ENCODE measurements around the gene ZMYM4. TPM values are rescaled to one million over a fixed set of nuclear protein-coding genes. Genes with fewer than 3 reads are reported as not detected.

The ZMYM4 gene
- polyA plus RNA-seq, 1 donor (not counting 4 experiments of a cell fraction or from before 2014, with no cell fraction given), result 24.8 TPM

DNA sequence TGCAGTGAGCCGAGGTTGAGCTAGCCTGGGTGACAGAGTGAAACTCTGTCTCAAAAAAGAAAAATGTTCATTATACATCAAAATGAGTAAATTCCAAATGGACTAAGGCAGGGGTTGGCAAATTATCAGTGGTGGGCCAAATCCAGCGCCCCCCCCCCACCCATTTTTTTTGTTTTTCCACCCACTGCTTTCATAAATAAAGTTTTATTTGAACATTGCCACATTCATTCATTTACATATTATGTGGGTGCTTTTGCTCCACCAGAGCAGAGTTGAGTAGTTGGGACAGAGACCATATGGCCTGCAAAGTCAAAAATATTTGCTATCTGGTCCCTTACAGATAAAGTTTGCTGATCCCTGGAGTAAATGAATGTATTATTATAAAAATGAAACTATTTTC lies 99.4 kb downstream of the ZMYM4 start:
- FAIRE-seq (no peak), DNase-seq (ENCODE audit: low read depth, low spot score) (no peak)
- H3K36me3 ChIP-seq (ENCODE audit: control insufficient read depth in 2 of 2, extremely low read depth in 1 of 2, insufficient read depth in 2 of 2, low read length in 2 of 2), result peaks cover 0 to 3% of the 10 kb centered on the region in 2 experiments
- no peak overlapping the region for H3K27ac ChIP-seq (ENCODE audit: control insufficient read depth, insufficient read depth, low read length)
- no peaks in the 10 kb centered on the region for H3K9me1 ChIP-seq (ENCODE audit: control insufficient read depth, extremely low read depth, insufficient read depth, low read length)
- no peak overlapping the region for H2AFZ ChIP-seq (ENCODE audit: control insufficient read depth, low read length)
- H3K4me3 ChIP-seq (ENCODE audit: control insufficient read depth in 2 of 3, extremely low read depth in 1 of 3, insufficient read depth in 2 of 3, low read depth in 1 of 3, low read length in 3 of 3), result no peak overlapping the region
- dilution Hi-C loops (cut with MboI; ENCODE audit: extremely low pct_ligation_motif_present, low sequenced_read_pairs), result no loop called here
- H3K9me3 ChIP-seq (ENCODE audit: control insufficient read depth, low read depth, low read length), result no peaks in the 10 kb centered on the region
- no peak overlapping the region for H3K4me2 ChIP-seq (ENCODE audit: control insufficient read depth, extremely low read depth, insufficient read depth, low read depth, low read length)
- H3K4me1 ChIP-seq (ENCODE audit: control insufficient read depth, extremely low read depth, insufficient read depth, low read length), result no peaks in the 10 kb centered on the region
- TF ChIP-seq, protein P1, sequence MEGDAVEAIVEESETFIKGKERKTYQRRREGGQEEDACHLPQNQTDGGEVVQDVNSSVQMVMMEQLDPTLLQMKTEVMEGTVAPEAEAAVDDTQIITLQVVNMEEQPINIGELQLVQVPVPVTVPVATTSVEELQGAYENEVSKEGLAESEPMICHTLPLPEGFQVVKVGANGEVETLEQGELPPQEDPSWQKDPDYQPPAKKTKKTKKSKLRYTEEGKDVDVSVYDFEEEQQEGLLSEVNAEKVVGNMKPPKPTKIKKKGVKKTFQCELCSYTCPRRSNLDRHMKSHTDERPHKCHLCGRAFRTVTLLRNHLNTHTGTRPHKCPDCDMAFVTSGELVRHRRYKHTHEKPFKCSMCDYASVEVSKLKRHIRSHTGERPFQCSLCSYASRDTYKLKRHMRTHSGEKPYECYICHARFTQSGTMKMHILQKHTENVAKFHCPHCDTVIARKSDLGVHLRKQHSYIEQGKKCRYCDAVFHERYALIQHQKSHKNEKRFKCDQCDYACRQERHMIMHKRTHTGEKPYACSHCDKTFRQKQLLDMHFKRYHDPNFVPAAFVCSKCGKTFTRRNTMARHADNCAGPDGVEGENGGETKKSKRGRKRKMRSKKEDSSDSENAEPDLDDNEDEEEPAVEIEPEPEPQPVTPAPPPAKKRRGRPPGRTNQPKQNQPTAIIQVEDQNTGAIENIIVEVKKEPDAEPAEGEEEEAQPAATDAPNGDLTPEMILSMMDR (optimal IDR thresholded peaks at IDR 0.05 in 1 of 3, IDR thresholded peaks at IDR 0.05 in 1 of 3, conservative IDR thresholded peaks at IDR 0.05 in 1 of 3; ENCODE audit: extremely low read depth in 1 of 3, insufficient read depth in 2 of 3, low read length in 3 of 3), result no peak
- TF ChIP-seq EZH2 (IDR thresholded peaks at IDR 0.05; ENCODE audit: low read length), result no peak
- no peak overlapping the region for H3K9ac ChIP-seq (ENCODE audit: control insufficient read depth, extremely low read depth, insufficient read depth, low read length)
- H3K79me2 ChIP-seq (ENCODE audit: control insufficient read depth, insufficient read depth, low read length), result no peaks in the 10 kb centered on the region
- no peaks in the 10 kb centered on the region for H3K27me3 ChIP-seq (ENCODE audit: control insufficient read depth, extremely low read depth, insufficient read depth, low read length)
- no peaks in the 10 kb centered on the region for H4K20me1 ChIP-seq (ENCODE audit: control insufficient read depth, extremely low read depth, insufficient read depth, low read length)

- no peaks in the 10 kb centered on the region for H3K4me1 ChIP-seq (ENCODE audit: control insufficient read depth, extremely low read depth, insufficient read depth, low read length)
- no peak overlapping the region for H3K9ac ChIP-seq (ENCODE audit: control insufficient read depth, extremely low read depth, insufficient read depth, low read length)
- TF ChIP-seq, protein P1 (optimal IDR thresholded peaks at IDR 0.05 in 1 of 3, IDR thresholded peaks at IDR 0.05 in 1 of 3, conservative IDR thresholded peaks at IDR 0.05 in 1 of 3; ENCODE audit: extremely low read depth in 1 of 3, insufficient read depth in 2 of 3, low read length in 3 of 3), result no peak
- no peak for TF ChIP-seq EZH2 (IDR thresholded peaks at IDR 0.05; ENCODE audit: low read length)
- dilution Hi-C loops (cut with MboI; ENCODE audit: extremely low pct_ligation_motif_present, low sequenced_read_pairs), result no loop called here
- H3K79me2 ChIP-seq (ENCODE audit: control insufficient read depth, insufficient read depth, low read length), result no peaks in the 10 kb centered on the region
- H3K4me3 ChIP-seq (ENCODE audit: control insufficient read depth in 2 of 3, extremely low read depth in 1 of 3, insufficient read depth in 2 of 3, low read depth in 1 of 3, low read length in 3 of 3), result no peak overlapping the region
- no peaks in the 10 kb centered on the region for H4K20me1 ChIP-seq (ENCODE audit: control insufficient read depth, extremely low read depth, insufficient read depth, low read length)
- FAIRE-seq (no peak), DNase-seq (ENCODE audit: low read depth, low spot score) (no peak)
- no peak overlapping the region for H3K4me2 ChIP-seq (ENCODE audit: control insufficient read depth, extremely low read depth, insufficient read depth, low read depth, low read length)
- no peaks in the 10 kb centered on the region for H3K36me3 ChIP-seq (ENCODE audit: control insufficient read depth in 2 of 2, extremely low read depth in 1 of 2, insufficient read depth in 2 of 2, low read length in 2 of 2)
- H2AFZ ChIP-seq (ENCODE audit: control insufficient read depth, low read length), result no peak overlapping the region
- H3K27ac ChIP-seq (ENCODE audit: control insufficient read depth, insufficient read depth, low read length), result no peak overlapping the region
- H3K27me3 ChIP-seq (ENCODE audit: control insufficient read depth, extremely low read depth, insufficient read depth, low read length), result no peaks in the 10 kb centered on the region
- H3K9me3 ChIP-seq (ENCODE audit: control insufficient read depth, low read depth, low read length), result no peaks in the 10 kb centered on the region
- H3K9me1 ChIP-seq (ENCODE audit: control insufficient read depth, extremely low read depth, insufficient read depth, low read length), result no peaks in the 10 kb centered on the region
Measured at GRCh38 chr1:35369922-35370671, 101.6 kb downstream of the ZMYM4 start.
